HCT116 (cell line): ENCODE data around the gene MKNK1. TPM values are rescaled to one million over a fixed set of nuclear protein-coding genes. Genes with fewer than 3 reads are reported as not detected.

Experiments
- ATAC-seq: fragments of 200-7000 bp; cut with Tn5 transposase; 2 replicates; pipeline ENCODE4 v1.9.1; 2020; ENCODE audit warnings: mild to moderate bottlenecking, moderate library complexity
- BruUV-seq: library from RNA; stranded (reverse); fragments of 400-500 nt; replicated peaks from 2 replicates; lab custom pipeline; 2021; lab: Mats Ljungman, UMichigan
- CTCF ChIA-PET: fragments of 300-600 bp; sonication (Branson Sonifier 250); formaldehyde crosslinking; loops from one replicate; lab custom pipeline; 2021; ENCODE audit warnings: antibody characterized with exemption; lab: Charles Lee
- POLR2A ChIA-PET: fragments of 300-600, 350-600 bp; sonication (Branson Sonifier 250); formaldehyde crosslinking; loops from one replicate; lab custom pipeline; 2021; ENCODE audit warnings: antibody characterized with exemption; lab: Charles Lee
- RAD21 ChIA-PET, 2 experiments: fragments of 300-600 bp; sonication (Branson Sonifier 250); formaldehyde crosslinking; loops; one replicate each; lab custom pipeline; 2023; ENCODE audit warnings: low total read pairs in 2 of 2; ENCODE audit not compliant: uncharacterized antibody in 2 of 2, unreplicated experiment in 2 of 2, low non-redundant PET in 1 of 2; lab: Charles Lee
- DNase-seq: peaks from one replicate; pipeline ENCODE4 v3.0.0-alpha.2; 2010; ENCODE audit warnings: low read depth, low spot score
- H2AFZ ChIP-seq: fragments of 200-600 bp; shearing (Covaris generic), sonication (generic); 2 replicates; pipeline ENCODE4 v1.6.1; 2017; ENCODE audit warnings: low read depth, mixed run types, mixed read lengths, antibody characterized with exemption, low read length; ENCODE audit not compliant: poor library complexity, severe bottlenecking
- H3K27ac ChIP-seq: 2 replicates; pipeline ENCODE4 v1.5.1; 2012; ENCODE audit warnings: low read depth, low read length
- H3K27me3 ChIP-seq: fragments of 200-600 bp; sonication (generic); 2 replicates; pipeline ENCODE4 v1.6.1; 2016; ENCODE audit warnings: mixed run types, low read length, mixed read lengths; ENCODE audit not compliant: insufficient read depth
- H3K36me3 ChIP-seq, 2 experiments: fragments of 200-500 bp in 1 of 2; fragments of 200-600 bp in 1 of 2; sonication (Bioruptor generic) in 1 of 2; sonication (generic) in 1 of 2; 2 replicates each; pipeline versions ENCODE4 v1.5.1 to v1.6.1; 2014 to 2016; ENCODE audit warnings: low read length in 2 of 2, inconsistent platforms in 1 of 2, mixed read lengths in 1 of 2, mixed run types in 1 of 2; ENCODE audit not compliant: insufficient read depth in 2 of 2, control insufficient read depth in 1 of 2
- H3K4me1 ChIP-seq, 2 experiments: fragments of 200-600 bp in 1 of 2; sonication (generic) in 1 of 2; 2 replicates each; pipeline versions ENCODE4 v1.5.1 to v1.6.1; 2012 to 2017; ENCODE audit warnings: low read length in 2 of 2, inconsistent platforms in 1 of 2, mild to moderate bottlenecking in 1 of 2, mixed read lengths in 1 of 2, mixed run types in 1 of 2, moderate library complexity in 1 of 2; ENCODE audit not compliant: insufficient read depth in 2 of 2, control insufficient read depth in 1 of 2
- H3K4me2 ChIP-seq: fragments of 200-600 bp; sonication (generic); 2 replicates; pipeline ENCODE4 v1.6.1; 2017; ENCODE audit warnings: mixed run types, low read length, mixed read lengths
- H3K4me3 ChIP-seq, 2 experiments: fragments of 200-600 bp in 1 of 2; sonication (generic) in 1 of 2; replicated peaks in 1 of 2; 2 replicates each; pipeline ENCODE4 v1.5.1; 2011 to 2016; ENCODE audit warnings: low read length in 2 of 2, control low read depth in 1 of 2, low read depth in 1 of 2, mild to moderate bottlenecking in 1 of 2, mixed read lengths in 1 of 2, mixed run types in 1 of 2
- H3K79me2 ChIP-seq: fragments of 200-600 bp; sonication (generic); 2 replicates; pipeline ENCODE4 v1.6.1; 2017; ENCODE audit warnings: mild to moderate bottlenecking, mixed run types, low read length, moderate library complexity, mixed read lengths; ENCODE audit not compliant: insufficient read depth
- H3K9ac ChIP-seq: fragments of 200-600 bp; sonication (generic); 2 replicates; pipeline ENCODE4 v1.6.1; 2016; ENCODE audit warnings: low read length, mixed read lengths
- H3K9me2 ChIP-seq: fragments of 200-600 bp; sonication (generic), shearing (Covaris generic); 2 replicates; pipeline ENCODE4 v1.6.1; 2017; ENCODE audit warnings: mixed run types, mild to moderate bottlenecking, moderate library complexity; ENCODE audit not compliant: insufficient read depth
- H3K9me3 ChIP-seq, 2 experiments: fragments of 200-500 bp in 1 of 2; fragments of 200-600 bp in 1 of 2; sonication (Bioruptor generic) in 1 of 2; sonication (generic) in 1 of 2; 2 replicates each; pipeline ENCODE4 v1.6.1; 2014 to 2017; ENCODE audit warnings: low read length in 2 of 2, mixed read lengths in 2 of 2, inconsistent platforms in 1 of 2, low read depth in 1 of 2, mild to moderate bottlenecking in 1 of 2, mixed run types in 1 of 2, moderate library complexity in 1 of 2; ENCODE audit not compliant: control insufficient read depth in 1 of 2, insufficient read depth in 1 of 2
- H4K20me1 ChIP-seq: fragments of 200-600 bp; sonication (generic), shearing (Covaris generic); 2 replicates; pipeline ENCODE4 v1.6.1; 2017; ENCODE audit warnings: mixed run types, mild to moderate bottlenecking, moderate library complexity; ENCODE audit not compliant: insufficient read depth
- CBX3 ChIP-seq: IDR thresholded peaks from 2 replicates; pipeline ENCODE4 v1.6.1; 2012; ENCODE audit warnings: low read depth
- CEBPB ChIP-seq: IDR thresholded peaks from 2 replicates; pipeline ENCODE4 v1.6.1; 2012; ENCODE audit warnings: low read depth
- EGR1 ChIP-seq: IDR thresholded peaks from 2 replicates; pipeline ENCODE4 v1.6.1; 2012; ENCODE audit warnings: low read depth
- EZH2 ChIP-seq: fragments of 200-600 bp; sonication (generic); IDR thresholded peaks from 2 replicates; pipeline ENCODE4 v1.6.1; 2017; ENCODE audit warnings: antibody characterized with exemption, mixed run types
- EZH2phosphoT487 ChIP-seq: fragments of 200-600 bp; IDR thresholded peaks from 2 replicates; pipeline ENCODE4 v1.6.1; 2018; ENCODE audit warnings: antibody characterized with exemption, borderline replicate concordance
- JUND ChIP-seq: IDR thresholded peaks from 2 replicates; pipeline ENCODE4 v1.6.1; 2012
- POLR2A ChIP-seq: IDR thresholded peaks from 2 replicates; pipeline ENCODE4 v1.7.0; 2011; ENCODE audit warnings: borderline replicate concordance; ENCODE audit not compliant: insufficient read depth, insufficient read length; ENCODE audit errors: extremely low read depth
- POLR2AphosphoS5 ChIP-seq: IDR thresholded peaks from 2 replicates; pipeline ENCODE4 v1.6.1; 2011; ENCODE audit warnings: mild to moderate bottlenecking, low read depth, low read length, moderate library complexity
- RAD21 ChIP-seq: IDR thresholded peaks from 2 replicates; pipeline ENCODE4 v1.6.1; 2012; ENCODE audit warnings: low read depth, mild to moderate bottlenecking
- SIN3A ChIP-seq: IDR thresholded peaks from 2 replicates; pipeline ENCODE4 v1.6.1; 2012; ENCODE audit warnings: low read depth
- SP1 ChIP-seq: IDR thresholded peaks from 2 replicates; pipeline ENCODE4 v1.6.1; 2012; ENCODE audit warnings: low read depth
- TCF7L2 ChIP-seq: IDR thresholded peaks from 2 replicates; pipeline ENCODE4 v1.7.0; 2011; ENCODE audit warnings: borderline replicate concordance, inconsistent platforms; ENCODE audit not compliant: insufficient read depth, insufficient read length; ENCODE audit errors: extremely low read depth
- YY1 ChIP-seq: IDR thresholded peaks from 2 replicates; pipeline ENCODE4 v1.6.1; 2011; ENCODE audit warnings: low read length, low read depth, moderate library complexity, mild to moderate bottlenecking; ENCODE audit not compliant: insufficient replicate concordance; ENCODE audit errors: extremely low read depth
- ZFX ChIP-seq: fragments of 450-650 bp; IDR thresholded peaks from 2 replicates; pipeline ENCODE4 v1.6.1; 2017
- ZNF274 ChIP-seq: fragments of 200-500 bp; sonication (Bioruptor generic); IDR thresholded peaks from 2 replicates; pipeline ENCODE4 v1.6.1; 2014; ENCODE audit warnings: mild to moderate bottlenecking, low read depth, low read length, inconsistent platforms
- intact Hi-C: fragments of 100-400 bp; cut with micrococcal nuclease; formaldehyde crosslinking; loops from 2 replicates; pipeline ENCODE4 v1.10.0; 2022
- total RNA-seq: library from RNA; stranded (reverse); gene quantifications from one replicate; pipeline ENCODE4 v1.2.1, GENCODE V29; 2021; ENCODE audit not compliant: unreplicated experiment
- TF ChIP-seq, protein P1 (sequence below): IDR thresholded peaks from 2 replicates; pipeline ENCODE4 v1.6.1; 2012; ENCODE audit warnings: low read depth
- TF ChIP-seq, protein P2 (sequence below): IDR thresholded peaks from 2 replicates; pipeline ENCODE4 v1.6.1; 2012
- TF ChIP-seq, protein P3 (sequence below), 3 experiments: fragments of 200-600 bp in 1 of 3; sonication (generic) in 1 of 3; IDR thresholded peaks in 2 of 3; conservative IDR thresholded peaks in 1 of 3; 2 replicates each; pipeline ENCODE4 v1.5.1; 2012 to 2017; ENCODE audit warnings: low read depth in 2 of 3, low read length in 2 of 3, antibody characterized with exemption in 1 of 3, borderline replicate concordance in 1 of 3, control low read depth in 1 of 3, mild to moderate bottlenecking in 1 of 3, mixed read lengths in 1 of 3, mixed run types in 1 of 3, moderate library complexity in 1 of 3; ENCODE audit not compliant: insufficient read depth in 1 of 3

The MKNK1 gene
- total RNA-seq, 1 experiment from 2014 or later, result 30.9 TPM

DNA sequence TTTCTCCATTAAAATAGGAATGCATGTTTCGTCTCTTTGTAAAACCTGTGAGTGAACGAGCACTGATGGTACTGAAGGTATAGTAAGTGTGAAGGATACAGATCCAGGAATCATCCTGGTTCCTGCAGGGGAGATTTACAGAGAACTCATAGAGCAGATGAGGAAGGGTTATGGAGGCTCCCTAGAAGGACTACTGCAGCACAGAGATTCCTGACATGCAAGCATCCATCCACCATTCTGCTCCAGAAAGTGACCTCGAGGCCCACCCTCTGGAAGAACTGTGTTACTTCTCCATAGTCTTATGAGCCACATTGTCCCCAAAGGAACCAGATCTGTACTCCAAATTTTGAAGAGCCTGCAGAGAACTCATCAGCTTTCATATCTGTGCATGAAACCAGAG is 14.5 kb downstream of the MKNK1 start:
- no peaks in the 10 kb centered on the region for H3K9me3 ChIP-seq
- no peaks in the 10 kb centered on the region for H3K9me2 ChIP-seq
- ATAC-seq (no peak), DNase-seq (no peak)
- no peak overlapping the region for H2AFZ ChIP-seq
- H3K79me2 ChIP-seq, result no peaks in the 10 kb centered on the region
- TF ChIP-seq RAD21 (no peak), CEBPB (no peak), YY1 (no peak), CBX3 (no peak), EZH2phosphoT487 (no peak), ZNF274 (no peak), TCF7L2 (no peak), JUND (no peak), ZFX (no peak), POLR2AphosphoS5 (no peak), POLR2A (no peak), SIN3A (no peak), EGR1 (no peak), SP1 (no peak), EZH2 (no peak)
- TF ChIP-seq, protein P1, sequence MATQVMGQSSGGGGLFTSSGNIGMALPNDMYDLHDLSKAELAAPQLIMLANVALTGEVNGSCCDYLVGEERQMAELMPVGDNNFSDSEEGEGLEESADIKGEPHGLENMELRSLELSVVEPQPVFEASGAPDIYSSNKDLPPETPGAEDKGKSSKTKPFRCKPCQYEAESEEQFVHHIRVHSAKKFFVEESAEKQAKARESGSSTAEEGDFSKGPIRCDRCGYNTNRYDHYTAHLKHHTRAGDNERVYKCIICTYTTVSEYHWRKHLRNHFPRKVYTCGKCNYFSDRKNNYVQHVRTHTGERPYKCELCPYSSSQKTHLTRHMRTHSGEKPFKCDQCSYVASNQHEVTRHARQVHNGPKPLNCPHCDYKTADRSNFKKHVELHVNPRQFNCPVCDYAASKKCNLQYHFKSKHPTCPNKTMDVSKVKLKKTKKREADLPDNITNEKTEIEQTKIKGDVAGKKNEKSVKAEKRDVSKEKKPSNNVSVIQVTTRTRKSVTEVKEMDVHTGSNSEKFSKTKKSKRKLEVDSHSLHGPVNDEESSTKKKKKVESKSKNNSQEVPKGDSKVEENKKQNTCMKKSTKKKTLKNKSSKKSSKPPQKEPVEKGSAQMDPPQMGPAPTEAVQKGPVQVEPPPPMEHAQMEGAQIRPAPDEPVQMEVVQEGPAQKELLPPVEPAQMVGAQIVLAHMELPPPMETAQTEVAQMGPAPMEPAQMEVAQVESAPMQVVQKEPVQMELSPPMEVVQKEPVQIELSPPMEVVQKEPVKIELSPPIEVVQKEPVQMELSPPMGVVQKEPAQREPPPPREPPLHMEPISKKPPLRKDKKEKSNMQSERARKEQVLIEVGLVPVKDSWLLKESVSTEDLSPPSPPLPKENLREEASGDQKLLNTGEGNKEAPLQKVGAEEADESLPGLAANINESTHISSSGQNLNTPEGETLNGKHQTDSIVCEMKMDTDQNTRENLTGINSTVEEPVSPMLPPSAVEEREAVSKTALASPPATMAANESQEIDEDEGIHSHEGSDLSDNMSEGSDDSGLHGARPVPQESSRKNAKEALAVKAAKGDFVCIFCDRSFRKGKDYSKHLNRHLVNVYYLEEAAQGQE, result no peak
- TF ChIP-seq, protein P2, sequence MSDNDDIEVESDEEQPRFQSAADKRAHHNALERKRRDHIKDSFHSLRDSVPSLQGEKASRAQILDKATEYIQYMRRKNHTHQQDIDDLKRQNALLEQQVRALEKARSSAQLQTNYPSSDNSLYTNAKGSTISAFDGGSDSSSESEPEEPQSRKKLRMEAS, result no peak
- TF ChIP-seq, protein P3, sequence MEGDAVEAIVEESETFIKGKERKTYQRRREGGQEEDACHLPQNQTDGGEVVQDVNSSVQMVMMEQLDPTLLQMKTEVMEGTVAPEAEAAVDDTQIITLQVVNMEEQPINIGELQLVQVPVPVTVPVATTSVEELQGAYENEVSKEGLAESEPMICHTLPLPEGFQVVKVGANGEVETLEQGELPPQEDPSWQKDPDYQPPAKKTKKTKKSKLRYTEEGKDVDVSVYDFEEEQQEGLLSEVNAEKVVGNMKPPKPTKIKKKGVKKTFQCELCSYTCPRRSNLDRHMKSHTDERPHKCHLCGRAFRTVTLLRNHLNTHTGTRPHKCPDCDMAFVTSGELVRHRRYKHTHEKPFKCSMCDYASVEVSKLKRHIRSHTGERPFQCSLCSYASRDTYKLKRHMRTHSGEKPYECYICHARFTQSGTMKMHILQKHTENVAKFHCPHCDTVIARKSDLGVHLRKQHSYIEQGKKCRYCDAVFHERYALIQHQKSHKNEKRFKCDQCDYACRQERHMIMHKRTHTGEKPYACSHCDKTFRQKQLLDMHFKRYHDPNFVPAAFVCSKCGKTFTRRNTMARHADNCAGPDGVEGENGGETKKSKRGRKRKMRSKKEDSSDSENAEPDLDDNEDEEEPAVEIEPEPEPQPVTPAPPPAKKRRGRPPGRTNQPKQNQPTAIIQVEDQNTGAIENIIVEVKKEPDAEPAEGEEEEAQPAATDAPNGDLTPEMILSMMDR (IDR thresholded peaks at IDR 0.05 in 2 of 3, conservative IDR thresholded peaks at IDR 0.05 in 1 of 3; ENCODE audit: borderline replicate concordance in 1 of 3, insufficient read depth in 1 of 3, low read depth in 2 of 3, low read length in 2 of 3), result no peak
- peaks cover 18 to 23% of the 10 kb centered on the region in 2 experiments; a peak in 3 of 4 replicates for H3K36me3 ChIP-seq
- H3K27me3 ChIP-seq, result no peaks in the 10 kb centered on the region
- intact Hi-C loops, result no loop called here
- H3K9ac ChIP-seq, result no peak overlapping the region
- no peak overlapping the region for H3K4me2 ChIP-seq
- ChIA-PET CTCF (no interaction called here), RAD21 (no interaction called here), POLR2A (interaction anchor here (0.7 kb wide), 1 partner anchor 100 kb away, joined by 4 read pairs; no protein-coding TSS in a partner anchor)
- no peaks in the 10 kb centered on the region for H3K4me1 ChIP-seq
- no peak overlapping the region for H3K27ac ChIP-seq
- BruUV-seq, result no TSS peak
- no peaks in the 10 kb centered on the region for H4K20me1 ChIP-seq
- no peak overlapping the region for H3K4me3 ChIP-seq
